NCI-H146 (cell line): ENCODE measurements around the gene TRMO.

ENCODE experiments used
- DNase-seq: peaks from one replicate; lab custom pipeline; 2025; lab: John Stamatoyannopoulos, UW

The TRMO gene

DNA sequence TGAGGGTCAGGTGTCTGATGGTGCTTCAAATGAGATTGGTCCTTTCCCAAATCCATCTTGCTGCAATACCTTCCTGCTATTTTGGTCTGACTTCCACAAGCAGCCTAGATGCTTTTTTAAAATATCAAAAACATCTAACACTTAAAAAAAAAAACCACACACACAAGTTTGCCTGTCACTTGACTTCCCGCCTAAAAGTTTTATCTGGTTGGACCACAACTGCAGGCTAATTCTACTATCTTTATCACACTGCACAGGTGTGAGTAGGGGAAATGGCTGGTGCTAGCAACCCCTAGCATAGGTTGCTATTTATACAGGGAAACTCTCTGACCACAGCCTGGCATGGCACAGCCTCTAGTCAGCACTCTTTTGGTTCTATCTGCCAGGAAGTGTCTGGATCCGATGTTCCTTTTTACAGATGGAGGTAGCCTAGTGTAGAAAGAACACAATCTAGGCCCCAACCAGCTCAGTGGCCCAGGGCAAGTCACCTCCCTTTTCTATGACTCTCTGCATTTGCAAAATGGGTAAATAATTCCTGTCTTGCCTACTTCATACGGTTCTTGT lies 15.9 kb upstream of the TRMO start, which contains the start of gene HEMGN:
TSS of gene HEMGN (minus strand) at position 92 of the 564 bp plus-strand sequence. CDS start at position 56, 36 bp downstream.
- DNase-seq = no peak

DNA sequence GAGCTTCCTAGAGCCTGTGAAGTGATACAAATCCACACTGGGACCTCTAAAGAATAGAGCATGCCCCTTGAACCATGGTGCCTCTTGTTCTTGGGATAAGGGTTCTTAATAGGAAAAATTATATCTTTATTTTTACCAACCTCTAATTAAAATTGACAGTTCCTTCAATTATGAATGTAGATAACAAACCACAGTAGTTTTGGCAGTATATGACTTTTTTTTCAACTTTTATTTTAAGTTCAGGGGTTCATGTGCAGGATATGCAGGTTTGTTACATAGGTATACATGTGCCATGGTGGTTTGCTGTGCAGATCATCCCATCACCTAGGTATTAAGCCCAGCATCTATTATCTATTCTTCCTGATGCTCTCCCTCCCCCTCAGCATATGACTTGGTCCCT lies 14.7 kb upstream of the TRMO start:
- no peak for DNase-seq

DNA sequence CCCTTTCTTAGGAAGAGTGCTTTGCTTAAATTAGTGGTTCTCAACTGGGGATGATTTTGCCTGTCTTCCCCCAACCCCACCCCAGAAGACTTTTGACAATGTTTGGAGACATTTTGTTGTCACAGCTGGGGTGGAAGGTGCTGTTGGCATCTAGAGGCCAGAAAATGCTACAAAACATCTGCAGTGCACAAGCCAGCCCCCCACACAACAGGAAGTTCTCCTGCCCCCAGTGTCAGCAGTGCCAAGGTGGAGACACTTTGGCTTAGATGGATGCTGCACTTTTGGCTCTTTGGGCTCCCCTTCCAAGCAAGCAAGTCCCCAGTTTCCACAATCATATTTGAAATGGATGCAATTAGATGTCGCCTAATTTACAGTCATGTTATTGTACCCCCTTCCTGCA lies 13.0 kb upstream of the TRMO start:
- no peak for DNase-seq

DNA sequence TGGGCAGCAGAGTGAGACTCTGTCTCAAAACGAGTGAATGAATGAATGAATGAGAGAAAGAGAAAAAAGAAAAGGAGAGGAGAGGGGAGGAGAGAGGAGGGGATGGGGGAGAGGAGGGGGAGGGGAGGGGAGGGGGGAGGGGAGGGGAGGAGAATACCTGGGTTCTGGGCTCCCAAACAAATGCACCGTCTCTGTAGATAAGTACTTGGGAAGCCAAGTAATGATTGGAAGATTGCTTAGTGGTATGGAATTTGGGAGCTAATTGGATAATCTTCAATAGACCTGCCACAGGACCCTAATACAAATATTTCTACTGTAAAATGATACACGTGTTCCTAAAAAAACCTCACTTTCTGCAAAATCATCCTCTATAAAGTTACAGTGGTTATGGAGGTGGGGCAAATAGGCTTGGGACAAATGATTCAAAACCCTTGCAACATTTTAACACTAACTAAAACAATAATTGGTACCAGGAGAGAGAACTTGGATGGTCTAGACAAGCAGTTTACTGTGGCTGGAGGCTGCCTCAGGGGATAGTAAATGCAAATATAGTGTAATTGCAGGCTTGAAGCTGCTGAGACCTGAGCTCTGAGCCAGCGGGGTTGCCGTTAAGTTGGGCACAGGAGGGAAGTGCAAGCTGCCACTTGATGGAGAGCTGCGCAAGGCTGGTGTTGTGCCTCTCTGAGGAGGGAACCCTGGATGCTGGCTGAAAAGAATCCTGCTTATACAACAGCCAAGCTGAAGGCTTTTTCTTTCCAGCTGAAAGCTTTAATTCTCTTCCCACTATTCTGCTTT lies 12.2 kb upstream of the TRMO start:
- peak; percentile 70 for DNase-seq

DNA sequence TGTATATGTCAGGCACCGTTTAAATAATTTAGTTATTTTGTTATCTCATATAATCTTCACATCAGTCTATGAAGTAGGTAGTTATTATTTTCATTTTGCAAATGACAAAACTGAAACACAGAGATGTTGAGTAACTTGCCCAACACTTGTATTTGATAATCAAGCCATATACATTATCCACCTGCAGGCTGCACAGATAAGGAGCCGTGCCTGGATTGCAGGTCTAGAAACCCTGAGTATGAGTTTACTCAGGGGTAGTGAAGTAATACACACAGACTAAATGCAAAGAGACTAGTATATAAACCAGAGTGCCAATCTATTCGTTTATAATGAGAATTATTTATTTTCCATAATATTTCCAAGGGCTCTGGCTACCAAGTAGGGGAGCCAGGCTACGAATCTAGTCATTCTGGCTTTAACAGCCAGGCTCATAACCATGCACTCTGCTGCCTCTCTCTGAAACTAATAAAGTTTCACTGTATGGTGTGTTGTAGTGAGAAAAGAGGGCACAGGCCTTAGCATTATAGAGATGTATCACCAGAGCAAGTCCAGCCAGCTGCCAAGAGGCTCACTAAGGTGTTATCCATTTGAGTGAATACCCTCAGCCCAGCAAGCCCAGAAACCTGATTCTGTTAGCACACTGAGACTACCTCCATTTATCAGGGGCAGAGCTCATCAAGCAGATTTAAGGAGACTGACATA lies 11.1 kb upstream of the TRMO start:
- DNase-seq = no peak

DNA sequence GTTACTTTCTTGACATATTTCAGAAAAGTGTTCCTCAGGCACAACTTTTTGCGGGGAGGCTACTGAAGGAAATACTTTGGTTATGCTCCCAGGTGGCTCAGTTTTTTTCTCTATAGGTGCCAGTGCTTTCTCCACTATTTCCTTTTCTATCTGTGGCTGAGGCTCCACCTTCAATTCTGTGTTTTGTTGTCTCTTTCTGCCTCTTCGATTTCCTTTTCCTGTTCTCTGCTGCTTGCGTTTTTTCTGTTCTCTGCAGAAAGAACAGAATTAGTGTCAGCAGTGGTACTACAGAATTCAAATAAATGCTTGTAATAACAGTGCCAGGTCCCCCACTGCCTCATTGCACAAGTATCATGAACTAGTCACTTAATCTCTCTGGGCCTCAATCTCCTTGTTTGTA lies 8.7 kb upstream of the TRMO start:
- no peak for DNase-seq

DNA sequence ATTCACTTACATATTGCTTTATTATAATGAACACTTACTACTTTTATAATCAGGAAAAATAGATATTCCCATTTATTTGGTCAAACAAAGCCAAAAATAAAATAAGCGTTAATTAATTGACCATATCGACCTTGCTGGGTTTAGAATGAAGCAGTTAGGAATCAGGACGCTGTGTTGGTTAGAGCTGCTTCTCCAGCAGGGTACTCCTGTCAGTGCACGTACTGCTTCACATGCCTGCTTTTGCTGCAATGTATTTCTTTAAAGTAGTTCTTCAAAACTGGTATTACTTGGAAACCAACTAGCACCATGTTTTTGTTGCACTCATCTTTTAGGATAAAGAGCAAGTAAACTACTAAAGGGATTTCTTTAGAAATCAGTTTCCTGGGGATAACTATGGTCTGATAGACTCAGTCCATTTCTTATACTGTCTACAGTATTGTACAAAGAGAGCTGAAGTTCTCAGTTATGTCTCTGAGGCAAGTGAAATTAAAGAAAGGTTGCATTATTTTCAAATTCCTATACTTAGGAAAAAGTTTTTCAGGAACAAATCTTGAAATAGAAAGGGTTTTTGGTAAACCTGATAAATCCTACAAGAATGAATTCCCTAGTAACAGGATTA lies 6.8 kb upstream of the TRMO start:
- DNase-seq = no peak

DNA sequence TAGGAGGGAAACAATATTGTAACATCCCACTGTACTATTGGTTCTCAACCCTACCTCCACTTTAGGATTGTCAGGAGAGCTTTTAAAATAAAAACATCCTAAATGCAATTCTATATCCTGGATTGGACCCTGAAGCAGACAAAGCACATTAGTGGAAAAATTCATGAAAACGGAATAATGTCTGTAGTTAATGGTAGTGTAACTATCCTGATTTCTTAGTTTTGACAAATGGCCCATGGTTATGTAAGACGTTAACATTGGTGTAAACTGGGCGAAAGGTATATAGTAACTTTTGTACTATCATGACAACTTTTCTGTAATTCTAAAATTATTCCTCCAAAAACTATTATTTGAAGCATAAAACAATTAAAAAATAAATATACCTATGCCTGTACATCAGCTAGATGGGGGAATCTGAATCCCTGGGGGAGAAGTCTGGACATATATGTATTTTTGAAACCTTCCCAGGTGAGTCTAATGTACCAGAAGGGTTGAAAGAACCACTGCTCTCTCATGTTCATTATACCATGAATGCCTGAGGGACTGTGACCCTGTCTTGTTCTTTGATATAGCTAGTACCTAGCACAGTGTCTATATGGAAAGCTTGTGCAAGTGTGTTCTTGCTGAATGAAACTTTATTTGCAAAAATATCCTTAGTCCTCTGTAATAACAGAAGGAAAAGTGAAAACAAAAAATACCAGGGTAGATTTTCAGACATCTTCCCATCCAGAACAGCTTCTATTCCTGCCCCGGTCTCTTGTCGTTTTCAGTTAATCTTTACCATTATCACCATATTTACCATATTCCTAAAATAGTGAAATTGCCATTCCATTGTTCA lies 3.4 kb upstream of the TRMO start:
- no peak for DNase-seq

DNA sequence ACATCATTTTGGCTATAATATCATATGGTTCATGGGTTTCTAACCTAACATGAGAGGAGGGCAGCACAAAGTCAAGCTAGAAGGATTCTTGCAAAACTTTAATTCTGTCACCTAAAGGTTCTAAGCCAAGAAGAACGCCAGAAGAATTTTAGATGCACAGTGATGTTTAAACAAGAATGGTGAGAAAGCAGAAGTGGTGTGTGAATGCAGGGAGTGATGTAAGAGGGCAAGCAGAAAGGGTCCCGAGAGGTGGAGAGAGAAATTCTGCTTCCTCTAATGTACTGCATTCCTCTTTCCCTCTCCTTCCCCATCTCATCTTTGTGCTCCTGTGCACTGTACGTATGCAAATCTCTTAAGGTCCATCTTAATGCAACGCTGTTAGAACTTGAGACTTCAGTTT lies 2.1 kb upstream of the TRMO start:
- DNase-seq = no peak

DNA sequence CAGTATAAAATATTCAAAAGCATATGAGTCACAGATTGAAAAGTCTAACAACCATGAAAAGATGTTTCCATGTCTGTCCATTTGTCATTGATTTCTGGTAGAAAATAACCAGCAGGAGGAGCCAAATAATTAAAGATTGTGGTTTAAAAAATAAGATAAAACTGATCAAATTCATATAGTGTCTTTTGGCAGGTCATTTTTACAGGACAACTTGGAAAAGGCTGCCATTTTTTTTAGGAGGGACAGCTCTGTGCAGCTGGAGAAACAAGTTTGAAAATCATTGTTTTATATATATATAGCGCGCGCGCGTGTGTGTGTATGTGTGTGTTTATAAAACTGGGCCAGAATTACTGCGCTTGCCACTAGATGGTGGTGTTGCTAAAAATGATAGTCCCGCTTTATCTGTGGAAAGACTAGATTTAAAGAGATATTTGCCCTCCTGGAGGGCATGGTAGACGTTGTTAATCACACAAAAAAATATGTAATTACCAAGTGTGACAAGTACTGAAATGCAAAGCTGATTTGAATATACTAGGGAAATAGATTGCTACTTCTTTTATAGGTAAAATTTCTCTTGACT lies 1.3 kb upstream of the TRMO start:
- peak; percentile 56 for DNase-seq

DNA sequence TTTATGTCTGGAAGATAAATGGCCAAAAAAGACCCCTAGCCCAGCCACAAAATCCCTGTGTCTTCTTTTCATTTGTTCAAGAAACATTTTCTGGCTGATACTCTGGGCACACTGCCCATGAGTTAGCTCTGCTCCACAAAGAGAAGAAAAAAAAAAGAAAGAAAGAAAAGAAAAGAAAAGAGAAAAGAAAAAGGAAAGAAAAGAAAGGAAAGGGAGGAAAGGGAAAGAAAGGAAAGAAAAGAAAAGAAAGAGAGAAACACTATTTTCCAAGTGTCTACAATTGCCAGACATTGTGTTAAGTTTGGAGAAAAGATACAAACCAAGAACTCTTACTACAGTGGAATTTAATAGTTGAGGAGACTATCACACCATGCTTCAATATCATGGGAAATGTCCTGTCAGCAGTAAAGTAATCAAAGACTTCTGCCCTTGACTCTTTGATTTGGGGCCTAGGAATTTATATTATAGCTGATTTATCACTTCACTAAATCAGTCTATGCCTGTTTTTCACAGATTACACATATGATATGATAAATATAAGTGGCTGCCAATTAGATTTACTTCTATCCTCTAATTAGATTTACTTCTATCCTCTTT lies 3.0 kb downstream of the TRMO start:
- DNase-seq = no peak

DNA sequence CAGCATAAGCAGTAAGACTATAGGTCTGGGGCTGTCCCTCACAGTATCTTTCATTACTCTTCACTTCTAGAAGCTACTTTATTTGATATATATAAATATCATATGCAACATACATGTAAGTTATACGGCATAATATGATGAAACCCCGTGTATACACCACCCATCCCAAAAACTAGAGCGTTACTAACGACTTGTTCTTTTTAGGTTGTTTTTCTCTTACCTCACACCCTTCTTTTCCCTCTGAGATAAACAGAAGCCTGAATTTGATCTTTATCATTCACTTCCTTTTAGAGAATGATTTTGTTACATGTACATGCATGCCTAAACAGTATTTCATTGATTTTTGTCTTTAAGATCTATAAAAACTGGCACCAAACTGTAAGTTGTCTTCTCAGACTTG lies 3.7 kb downstream of the TRMO start:
- DNase-seq = no peak

DNA sequence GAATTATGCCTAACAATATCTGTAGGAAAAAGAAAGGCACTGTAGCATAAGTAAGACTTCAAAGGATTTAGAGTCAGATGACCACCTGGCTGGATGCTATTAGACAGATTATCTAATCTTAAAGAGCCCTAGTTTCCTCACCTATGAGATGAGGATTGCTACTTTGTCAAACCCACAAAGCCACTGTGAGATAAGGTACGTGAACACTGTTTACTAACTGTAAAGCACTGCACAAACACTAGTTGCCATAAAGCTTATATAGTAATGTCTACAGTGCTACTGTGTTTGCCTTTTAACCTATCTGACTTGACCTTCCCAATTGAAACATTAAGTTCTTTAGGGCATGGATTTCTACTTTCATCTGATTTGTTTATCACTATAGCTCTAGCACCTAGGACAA lies 10.3 kb downstream of the TRMO start:
- no peak for DNase-seq

DNA sequence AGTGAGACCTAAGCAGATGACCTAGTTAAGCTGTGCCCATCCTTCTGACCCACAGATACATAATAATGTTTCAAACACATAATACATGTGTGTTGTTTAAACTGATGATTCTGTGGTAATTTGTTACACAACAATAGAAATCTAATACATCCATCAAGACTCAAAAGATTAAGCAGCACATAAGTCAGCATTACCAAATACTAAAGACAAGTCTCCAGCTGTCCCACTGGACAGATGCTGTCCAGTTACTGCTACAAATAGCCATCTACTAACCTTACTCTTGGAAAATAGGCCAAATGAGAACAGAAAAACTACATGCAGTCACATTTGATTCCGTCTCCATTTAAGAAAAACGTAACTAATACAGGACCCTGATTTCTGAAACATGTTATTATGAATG lies 10.8 kb downstream of the TRMO start:
- no peak for DNase-seq

DNA sequence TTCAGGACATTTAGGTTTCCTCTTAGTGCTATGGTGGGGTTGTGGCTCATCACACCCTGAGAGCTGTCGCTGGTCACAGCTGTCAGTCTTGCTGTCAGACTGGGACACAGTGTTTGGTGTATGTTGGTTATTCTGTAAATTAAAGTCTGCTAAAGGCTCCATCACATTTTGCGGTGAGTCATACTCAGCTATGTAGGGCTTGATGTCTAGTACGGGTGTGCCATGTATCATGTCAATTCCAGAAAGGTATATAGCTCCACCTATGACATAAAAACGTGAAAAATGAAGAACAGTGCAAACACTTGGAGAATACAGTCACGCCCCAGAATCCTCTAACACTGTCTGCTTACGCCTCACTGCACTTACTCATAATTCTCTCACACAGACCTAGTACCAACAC lies 11.9 kb downstream of the TRMO start:
- no peak for DNase-seq

DNA sequence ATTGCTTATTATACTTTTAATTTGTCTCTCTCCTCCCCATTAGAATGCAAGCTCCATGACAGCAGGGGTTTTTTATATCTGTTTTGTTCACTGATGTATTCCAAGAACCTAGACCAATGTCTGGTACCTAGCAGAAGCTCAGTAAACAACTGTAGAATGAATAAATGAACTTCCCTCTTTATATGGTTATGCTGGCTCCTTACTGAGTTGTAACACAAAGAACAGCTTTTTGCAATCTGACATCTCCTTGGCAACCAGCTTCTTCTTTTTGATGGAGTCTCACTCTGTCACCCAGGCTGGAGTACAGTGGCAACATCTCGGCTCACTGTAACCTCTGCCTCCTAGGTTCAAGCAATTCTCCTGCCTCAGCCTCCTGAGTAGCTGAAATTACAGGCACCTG lies 13.6 kb downstream of the TRMO start:
- DNase-seq = no peak

DNA sequence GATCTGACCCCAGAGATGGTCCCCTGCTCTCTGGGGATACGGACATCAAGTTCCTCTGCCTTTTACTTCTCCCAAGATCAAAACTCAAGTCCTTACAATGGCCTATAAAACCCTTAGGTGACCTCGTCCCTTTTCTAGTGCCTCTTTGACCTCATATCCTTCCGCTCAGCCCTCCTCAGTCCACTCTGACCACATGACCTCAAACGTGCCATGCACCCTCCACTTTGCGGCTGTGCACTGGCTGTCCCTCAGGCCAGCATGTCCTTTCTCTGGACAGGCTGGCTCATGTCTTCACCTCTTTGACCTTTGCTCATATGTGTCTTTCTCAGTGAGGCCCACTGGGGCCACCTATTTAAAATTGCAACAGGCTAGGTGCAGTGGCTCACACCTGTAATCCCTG lies 14.7 kb downstream of the TRMO start:
- DNase-seq = no peak

DNA sequence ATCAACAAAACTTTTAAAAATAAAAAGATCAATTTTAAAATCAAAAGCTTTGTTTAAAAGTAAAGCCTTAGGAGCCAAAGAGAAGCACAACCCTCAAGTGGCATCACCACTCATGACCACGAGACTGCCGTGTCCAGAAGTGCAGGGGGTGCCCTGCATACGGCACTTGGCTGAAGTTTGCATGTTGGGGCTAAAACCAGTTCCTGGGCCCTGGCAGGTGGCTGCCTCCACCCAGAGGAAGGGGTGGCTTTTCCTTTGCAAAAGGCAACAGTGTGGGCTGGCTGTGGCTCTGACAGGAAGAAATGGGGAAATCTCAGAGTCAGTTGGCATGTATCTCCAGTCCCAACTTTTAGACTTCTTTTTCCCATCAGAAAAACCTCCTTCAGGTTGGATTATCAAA lies 15.3 kb downstream of the TRMO start:
- DNase-seq = no peak

DNA sequence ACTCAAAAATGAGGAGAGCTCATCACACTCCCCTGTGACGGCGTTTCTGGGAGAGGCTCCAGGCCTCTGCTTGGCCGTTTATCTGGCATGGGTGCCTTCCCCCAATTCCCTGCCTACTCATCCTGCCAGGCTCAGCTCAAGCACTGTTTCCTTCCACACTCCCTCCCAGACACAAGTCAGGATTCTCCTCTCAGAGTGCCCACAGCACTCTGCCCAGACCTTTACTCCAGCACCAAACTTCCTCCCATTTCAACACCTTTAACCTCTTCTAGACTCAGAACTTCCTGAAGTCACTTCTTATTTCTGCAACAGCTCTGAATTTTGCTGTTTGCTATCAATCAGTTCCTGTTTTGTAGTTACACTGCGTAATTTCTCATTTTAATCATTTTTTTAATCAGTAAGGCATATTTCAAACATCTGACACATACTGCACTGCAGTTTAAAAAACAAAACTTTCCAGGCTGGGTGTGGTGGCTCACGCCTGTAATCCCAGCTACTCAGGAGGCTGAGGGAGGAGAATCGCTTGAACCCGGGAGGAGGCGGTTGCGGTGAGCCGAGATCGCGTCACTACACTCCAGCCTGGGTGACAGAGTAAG lies 16.0 kb downstream of the TRMO start:
- DNase-seq = no peak

DNA sequence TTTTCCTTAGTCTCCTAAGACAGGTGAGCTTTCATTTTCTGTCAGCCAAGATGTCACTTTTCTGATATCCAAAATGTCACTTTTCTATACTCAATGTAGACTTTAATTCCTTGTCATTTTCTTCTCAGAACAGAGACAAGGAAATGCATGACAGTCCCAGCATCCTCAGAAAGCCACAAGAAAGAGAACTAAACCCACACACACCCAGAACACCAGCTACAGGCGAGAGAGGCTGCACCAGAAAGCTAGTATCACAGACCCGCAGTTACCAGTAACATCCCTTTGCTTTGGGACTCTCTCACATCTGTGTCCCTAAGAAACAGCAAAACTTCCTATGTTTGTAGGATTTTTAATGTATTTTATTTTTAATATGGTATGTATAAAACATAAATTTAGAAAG lies 17.1 kb downstream of the TRMO start:
- no peak for DNase-seq

DNA sequence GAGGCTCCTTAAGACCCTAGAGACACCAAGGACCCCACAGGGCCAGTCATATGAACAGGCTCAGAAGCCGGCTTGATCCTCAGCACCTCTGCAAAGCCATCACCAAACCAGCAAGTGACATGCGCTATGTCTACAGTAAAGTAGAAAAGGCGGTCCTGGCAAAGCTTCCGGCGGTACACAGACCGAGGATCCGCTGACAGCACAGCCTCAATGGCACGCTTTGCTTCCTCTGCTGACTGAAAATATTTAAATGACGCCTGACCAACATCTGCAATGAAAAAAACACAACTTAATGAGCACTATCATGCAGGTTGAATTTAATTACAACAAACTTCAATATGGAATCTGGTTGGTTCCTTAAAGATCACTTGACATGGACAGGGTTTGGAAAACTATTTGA lies 17.6 kb downstream of the TRMO start:
- no peak for DNase-seq
